GM18858 (cell line): ENCODE measurements around the gene RNF145.
A peak's percentile ranks its signal among the peaks of the same experiment; 100 is the strongest.
"Not testable (repeated sequence)": the region's sequence is repeated elsewhere in the genome, so short reads cannot be mapped to it uniquely, and the experiment has no call there.

Experiments
- ATAC-seq: cut with Tn5 transposase; IDR thresholded peaks from one replicate; pipeline ENCODE4 v1.9.1; 2021; ENCODE audit not compliant: unreplicated experiment

The RNF145 gene

DNA sequence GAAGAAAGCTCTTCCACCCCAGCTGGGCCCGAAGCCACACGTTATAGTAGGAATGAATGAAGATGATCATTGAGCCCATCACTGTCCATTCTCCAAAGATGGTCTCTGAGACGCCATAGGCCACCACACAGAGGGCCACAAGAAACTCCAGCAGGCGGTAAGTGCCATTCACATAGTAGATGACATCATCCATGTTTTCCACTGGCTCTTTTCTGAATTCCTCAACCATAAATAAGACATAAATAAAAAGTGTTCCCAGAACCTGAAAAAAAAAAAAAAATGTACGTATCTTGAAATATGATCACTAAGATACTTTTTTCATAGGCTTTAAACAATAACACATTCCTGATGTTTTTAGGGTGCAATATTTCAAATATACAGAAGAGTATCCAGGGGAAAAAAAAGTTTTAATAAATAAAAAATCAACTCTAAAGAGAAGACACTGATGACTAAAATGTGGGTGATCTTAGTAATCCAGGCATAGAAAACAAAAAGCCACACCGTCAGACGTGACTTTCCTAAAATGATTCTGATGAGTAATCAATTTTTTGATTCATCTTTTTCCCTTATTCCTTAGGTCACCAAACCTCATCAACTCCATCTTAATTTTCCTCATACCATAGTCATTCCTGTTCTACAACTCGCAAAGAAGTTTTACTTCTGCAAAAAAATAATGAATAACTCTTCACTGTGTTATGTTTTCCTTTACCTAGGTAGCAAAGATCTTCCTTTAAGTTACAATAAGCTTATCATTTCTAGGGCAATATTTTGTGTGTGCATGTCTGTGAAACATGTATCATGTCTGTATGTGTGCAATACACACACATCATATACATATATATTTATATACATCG is 47.8 kb downstream of the RNF145 start:
- no peak for ATAC-seq

DNA sequence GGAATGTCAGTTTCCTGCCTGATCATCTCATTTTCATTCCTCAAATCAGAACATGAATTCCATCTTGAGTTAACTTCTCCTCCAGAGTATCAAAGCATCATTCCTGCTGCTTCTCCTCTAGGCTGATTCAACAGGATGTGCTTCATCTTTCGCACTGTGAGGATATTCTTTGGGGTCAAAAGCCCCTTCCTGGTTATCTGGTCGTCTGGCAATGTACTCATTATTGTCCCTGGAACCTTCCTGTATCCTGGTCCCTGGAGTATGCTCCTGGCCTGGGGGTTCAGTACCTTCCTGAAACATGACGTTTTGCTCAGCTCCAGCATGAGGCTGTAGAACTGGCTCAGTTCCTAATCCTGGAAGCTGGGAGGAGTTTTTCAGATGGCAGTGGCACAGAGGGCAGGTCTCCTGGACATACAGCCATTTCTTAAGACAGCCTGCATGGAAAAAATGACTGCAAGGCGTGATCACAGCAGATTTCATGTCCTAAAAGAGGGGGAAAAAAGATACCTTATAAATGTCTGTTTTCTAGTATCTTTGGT is 50.7 kb downstream of the RNF145 start:
- ATAC-seq, result not testable (repeated sequence)

DNA sequence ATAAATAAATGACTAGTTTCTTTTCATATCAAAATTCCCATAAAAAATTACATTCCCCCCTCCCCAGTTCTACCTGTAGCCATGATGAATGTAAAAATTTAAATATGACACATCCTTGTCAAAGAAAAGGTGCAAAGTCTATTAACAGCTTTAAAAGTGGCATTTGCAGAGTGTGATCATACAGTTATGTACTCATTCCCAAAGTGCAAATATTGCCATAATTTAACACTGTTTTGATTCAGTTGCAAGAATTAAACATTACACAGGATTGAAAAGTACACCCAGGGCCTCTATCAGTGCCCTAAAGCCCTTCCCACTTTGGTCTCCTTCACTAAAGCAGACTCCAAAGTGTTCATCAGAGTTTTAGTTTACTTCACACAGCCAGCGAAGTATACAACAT is 51.8 kb downstream of the RNF145 start:
- ATAC-seq, result no peak

DNA sequence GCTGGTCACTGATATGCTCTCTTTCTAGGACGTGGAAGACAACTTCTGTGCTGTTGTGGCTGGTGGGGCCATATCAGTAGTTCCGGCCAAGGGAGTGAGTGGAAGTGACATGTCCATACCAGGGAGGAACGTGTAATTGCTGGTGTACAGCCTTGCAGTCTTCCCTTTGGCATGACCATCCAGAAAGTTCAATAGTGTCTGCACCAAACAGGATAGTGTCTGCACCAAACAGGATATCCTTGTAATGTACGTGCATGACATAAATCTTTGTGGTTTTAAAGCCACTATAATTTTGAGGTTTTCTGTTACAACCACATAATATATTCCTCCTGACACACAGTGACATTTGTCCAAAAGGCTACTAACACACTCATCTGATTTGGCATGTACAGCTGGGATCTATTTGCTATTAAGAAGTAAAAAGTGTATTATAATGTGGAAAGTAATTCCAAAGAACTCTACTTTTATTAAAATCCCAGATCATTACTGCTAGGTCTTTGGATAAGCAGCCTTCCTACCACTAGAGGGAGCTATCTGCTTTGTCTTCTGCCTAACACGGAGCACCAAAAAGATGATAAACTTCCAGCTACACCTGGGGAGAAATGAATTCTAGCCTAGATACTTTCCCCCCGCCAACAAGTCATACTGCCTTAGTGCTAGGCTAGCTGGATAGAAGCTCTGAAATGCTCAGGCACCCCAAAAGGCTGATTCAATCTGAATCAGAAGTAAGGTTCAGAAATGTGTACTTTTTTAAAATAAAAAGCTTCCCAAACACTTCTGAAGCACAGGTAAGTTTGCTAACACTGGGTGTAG is 52.7 kb downstream of the RNF145 start:
- no peak for ATAC-seq

DNA sequence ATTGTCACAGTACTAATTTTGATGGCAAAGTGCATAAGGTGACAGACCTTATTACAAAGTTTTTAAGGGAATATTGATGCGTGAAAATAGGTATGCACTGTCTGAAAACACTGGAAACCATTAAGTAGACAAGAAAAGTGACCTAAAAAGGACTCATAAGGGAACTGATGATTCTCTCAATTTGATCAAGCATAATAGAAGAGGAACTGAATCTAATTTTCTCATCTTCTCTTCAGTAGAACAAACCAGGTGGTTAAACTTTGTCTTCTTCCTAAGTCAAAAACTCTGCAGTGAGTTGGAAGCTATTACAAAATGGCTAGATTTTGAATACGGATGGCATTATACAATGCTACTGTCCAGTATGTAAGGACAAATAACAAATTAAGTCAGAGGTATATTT is 53.4 kb downstream of the RNF145 start:
- no peak for ATAC-seq

DNA sequence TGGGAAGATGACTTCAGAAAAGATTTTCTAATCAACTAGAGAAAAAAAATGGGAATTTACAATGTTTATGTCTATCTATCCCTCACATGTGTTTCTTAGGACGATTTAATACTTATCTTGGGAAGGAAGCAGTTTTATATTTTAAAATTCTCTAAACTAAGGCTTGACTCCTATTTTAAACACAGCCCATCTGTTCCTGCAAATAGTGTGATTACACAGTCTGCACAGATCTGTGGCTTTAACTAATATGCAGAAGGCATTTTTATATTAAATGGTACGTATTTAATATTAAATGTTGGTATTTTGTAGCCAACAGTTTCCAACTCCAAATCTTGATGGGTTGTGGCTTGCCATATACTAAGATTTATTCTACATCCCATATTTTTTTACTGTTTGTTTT is 56.5 kb downstream of the RNF145 start:
- ATAC-seq, result no peak

DNA sequence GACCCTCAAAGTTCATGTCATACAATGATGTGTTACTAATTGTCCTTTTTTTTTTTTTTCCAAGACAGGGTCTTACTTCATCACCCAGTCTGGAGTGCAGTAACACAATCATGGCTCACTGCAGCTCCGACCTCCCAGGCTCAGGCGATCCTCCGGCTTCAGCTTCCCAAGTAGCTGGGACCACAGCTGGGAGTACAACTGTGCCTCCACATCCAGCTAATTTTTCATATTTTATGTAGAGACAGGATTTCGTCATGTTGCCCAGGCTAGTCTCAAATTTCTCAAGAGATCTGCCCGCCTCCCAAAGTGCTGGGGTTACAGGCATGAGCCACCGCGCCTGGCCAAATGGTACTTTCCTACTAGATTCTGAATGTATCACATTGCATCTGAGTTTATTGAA is 60.3 kb downstream of the RNF145 start:
- no peak for ATAC-seq

DNA sequence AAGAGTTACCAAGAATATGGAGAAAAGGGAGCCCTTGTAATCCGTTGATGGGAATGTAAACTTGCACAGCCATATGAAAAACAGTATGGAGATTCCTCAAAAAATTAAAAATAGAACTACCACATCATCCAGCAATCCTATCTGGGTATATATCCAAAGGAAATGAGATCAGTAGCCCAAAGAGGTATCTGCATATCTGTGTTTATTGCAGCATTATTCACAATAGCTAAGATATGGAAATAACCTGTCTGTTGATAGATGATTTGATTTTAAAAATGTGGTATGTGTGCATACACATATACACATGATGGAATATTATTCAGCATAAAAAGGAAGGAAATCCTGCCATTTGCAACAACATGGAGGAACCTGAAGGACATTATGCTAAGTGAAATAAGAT is 61.4 kb downstream of the RNF145 start:
- ATAC-seq, result no peak

DNA sequence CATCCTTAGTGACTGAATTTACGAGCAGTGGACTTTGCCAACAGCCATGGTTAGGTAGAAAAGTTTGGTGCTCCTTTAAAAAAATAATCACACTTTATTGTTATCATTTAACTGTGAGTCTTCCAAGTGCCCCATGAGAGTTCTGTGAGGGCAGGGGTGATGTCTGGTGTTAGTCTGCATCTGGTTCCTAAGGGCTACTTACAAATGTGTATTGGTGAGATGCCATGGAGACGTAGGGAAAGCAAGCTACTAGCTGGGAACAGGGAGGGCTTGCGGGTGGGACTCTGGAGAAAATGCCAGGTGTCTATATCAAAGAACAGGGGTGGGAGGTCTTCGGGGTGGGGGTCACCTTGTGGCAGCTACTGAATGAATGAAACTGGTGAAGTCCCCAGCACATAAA is 62.5 kb downstream of the RNF145 start:
- ATAC-seq, result no peak

DNA sequence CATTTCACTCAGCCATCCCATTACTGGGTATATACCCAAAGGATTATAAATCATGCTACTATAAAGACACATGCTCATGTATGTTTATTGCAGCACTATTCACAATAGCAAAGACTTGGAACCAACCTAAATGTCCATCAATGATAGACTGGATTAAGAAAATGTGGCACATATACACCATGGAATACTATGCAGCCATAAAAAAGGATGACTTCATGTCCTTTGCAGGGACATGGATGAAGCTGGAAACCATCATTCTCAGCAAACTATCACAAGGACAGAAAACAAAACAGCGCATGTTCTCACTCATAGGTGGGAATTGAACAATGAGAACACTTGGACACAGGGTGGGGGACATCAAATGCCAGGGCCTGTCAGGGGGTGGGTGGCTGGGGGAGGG is 64.2 kb downstream of the RNF145 start:
- ATAC-seq, result not testable (repeated sequence)

DNA sequence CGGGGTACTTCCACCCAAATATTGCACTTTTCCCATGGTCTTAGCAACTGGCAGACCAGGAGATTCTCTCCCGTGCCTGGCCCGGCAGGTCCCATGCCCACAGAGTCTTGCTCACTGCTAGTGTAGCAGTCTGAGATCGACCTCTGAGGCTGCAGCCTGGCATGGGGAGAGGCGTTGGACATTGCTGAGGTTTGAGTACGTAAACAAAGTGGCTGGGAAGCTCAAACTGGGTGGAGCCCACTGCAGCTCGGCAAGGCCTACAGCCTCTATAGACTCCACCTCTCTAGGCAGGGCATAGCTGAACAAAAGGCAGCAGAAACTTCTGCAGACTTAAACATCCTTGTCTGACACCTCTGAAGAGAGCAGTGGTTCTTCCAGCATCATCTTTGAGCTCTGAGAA is 69.6 kb downstream of the RNF145 start:
- no peak for ATAC-seq

DNA sequence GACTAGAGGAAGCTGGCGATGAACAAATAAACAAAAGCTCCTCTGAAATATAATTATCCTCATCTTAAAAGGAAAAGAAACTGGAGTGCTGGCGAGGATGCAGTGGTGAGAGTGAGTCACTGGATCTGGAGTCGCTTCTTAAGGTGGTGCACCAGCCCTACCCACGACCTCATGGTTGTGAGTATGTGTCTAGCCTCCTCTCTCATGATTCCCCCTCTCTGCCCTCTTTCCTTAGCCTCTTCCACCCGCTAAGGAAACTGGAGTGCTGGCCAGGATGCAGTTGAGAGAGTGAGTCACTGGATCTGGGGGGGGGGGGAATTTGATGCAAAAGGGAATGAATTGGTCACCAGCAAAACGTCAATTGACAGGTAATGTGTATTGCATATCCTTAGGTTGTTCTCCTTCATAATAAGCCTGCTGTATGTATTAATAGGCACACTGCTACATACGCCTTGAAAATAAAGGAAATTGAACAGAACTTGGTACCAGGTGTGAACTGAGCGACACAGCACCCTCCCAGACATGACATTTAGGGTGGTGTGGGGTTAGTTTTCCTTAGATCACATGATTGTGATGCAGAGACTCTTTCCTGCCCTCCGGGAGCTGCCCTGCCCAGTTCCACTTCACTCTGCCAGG is 73.3 kb downstream of the RNF145 start:
- ATAC-seq, result no peak

DNA sequence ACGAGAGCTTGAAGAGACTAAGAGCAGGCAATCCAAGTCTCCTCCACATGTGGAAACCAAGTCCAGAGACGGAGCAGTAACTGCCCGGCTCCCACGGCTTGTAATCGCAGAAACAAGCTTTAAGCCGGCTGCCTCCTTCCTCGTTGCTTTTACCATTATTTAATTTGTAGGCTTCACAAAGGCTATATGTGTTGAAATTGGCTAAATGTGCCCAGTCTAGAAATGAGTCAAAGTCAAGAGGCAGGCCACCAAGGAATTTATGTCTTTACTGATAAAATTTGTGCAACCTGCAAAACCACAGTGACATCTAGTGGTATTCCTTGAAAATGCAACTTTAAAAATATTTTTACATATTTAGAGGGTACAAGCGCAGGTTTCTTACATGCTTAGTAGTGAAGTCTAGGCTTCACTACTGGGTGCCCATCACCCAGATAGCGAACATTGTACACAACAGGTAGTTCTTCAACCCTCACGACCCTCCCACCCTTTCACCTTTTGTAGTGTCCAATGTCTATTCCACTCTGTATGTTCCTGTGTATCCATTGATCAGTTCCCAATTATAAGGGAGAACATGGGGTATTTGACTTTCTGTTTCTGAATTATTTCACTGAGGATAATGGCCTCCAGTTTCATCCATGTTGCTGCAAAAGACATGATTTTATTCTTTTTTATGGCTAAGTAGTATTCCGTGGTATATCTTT is 76.2 kb downstream of the RNF145 start:
- ATAC-seq, result peak; percentile 55

DNA sequence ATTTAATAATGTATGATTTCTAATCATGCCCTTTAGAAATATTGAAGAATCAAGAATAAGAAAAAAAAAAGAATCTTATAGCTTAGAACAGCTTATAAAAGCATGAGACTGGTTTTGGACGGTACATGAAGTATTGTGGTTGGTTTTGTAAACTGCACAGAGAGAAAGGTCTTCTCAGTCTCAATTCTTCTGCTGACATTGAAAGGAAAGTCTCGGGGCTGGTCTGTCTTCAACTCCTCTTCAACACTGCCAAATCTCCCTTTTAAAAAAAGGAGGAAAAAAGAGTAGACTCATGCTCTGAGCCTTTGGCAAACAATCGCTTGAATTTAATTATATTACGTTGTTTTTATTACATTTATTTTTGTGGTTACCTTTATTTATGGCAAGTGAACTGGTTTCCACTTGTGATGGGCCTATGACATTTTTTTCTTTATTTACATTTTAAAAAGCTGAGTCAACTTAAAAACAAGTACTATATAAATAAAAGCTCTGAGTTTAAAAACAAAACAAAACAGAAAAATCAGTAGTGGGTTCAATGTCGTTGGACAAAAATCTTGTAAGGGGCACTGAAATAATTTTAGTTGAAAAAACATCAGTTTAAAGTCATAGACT is 76.8 kb downstream of the RNF145 start:
- no peak for ATAC-seq

DNA sequence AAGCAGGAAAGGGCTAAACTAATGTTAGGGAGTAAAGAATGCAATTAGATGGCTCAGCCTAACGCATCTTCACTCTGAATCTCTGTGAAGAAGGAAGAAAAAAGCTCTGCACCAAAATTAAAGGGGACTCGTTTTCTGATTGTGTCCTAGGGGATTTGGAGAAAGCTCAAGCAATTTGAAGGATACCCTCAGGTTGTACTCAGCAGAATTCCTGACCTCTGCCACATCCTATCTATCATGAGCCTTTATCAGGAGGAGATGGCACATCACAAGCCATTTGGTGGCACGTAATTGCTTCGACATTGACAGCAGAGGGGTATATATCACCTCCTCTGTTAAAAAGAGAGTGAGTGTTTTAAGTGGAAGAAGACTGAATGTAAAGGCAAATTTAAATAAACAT is 77.4 kb downstream of the RNF145 start:
- ATAC-seq, result no peak

DNA sequence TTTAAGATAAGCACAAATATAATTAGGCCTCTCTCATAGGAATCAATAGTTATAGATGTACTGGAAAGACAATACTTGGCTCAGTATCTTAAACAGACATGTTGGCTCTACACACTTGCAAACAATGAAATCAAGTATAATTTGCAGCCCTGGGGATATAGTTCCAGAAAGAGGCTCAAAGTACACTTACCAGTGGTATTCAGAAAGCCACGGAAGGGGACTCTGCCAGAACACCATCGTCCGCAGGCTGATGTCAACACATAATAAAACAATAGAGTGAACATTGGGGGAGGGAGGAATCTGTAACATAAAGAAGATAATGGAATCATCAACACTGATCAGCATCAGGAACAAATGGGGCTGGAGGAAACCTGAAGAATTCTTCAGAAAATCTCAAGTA is 78.5 kb downstream of the RNF145 start:
- no peak for ATAC-seq

DNA sequence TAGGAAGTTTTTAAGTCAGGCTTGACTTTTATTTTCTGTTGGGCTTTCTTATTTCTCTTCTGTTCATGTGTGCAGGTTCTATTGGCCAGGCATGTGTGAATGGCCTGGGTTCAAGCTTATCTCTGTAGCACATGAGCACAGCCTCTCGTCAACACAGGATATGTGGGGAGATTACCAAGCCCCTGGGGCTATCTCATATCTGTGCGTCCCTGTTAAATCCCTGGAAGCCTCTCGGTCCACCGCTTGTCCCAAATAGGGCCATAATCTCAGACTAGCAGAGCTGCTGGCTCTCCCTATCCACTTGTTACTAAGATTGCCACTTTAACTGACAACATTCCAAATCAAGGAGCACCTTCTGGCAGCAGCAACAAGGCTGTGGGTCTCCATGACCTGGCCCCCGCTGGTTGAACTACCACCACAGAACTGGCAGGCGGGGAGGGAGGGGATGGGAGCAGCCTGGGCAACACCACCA is 81.2 kb downstream of the RNF145 start:
- ATAC-seq, result no peak

DNA sequence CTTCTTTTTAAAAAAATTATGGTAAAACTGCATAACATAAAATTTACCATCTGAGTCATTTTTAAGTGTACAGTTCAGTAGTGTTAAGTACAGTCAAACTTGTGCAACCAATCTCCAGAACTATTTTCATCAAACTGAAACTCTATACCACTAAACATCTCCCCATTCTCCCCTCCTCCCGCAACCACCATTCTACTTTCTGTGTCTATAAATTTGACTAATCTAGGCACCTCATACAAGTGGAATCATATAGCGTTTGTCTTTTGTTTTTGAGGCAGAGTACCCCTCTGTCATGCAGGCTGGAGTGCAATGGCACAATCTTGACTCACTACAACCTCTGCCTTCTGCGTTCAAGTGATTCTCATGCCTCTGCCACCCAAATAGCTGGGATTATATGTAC is 85.7 kb downstream of the RNF145 start:
- no peak for ATAC-seq

DNA sequence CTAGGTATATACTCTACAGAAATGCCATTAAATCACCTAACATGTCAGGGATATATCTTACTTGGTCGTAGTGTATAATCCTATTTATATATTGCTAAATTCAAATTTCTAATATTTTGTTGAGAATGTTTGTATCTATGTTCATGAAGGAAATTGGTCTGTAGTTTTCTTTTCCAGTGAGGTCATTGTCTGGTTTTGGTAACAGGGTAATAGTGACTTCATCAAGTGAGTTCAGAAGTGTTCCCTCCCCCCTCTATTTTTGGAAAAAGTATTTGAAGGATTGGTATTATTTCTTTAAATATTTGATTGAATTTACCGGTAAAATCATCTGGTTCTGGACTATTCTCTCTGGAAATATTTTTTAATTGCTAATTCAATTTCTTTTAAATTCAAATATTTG is 86.2 kb downstream of the RNF145 start:
- no peak for ATAC-seq

DNA sequence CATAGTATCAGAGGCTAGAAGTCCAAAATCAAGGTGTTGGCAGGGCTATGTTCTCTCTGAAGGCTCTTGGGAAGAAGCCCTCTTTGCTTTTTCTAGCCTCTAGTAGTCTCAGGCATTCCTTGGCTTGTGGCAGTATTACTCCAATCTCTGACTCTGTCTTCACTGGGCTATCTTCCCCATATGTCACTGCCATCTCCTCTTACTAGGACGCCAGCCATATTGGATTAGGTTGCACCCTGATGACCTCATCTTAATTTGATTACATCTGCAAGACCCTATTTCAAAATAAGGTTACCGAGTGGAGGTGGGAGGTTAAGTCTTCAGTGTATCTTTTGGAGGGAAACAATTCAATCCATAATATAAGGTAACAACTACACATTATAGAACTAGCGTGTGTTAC is 88.3 kb downstream of the RNF145 start:
- ATAC-seq, result no peak
